ENCODE measurements around the gene SEMA3G. TPM values are rescaled to one million over a fixed set of nuclear protein-coding genes. Genes with fewer than 3 reads are reported as not detected.

The SEMA3G gene
- total RNA-seq, 1 experiment from 2014 or later = 0.32 TPM

- no peaks in the 10 kb centered on the region for H3K9me3 ChIP-seq
- H3K36me3 Mint-ChIP-seq (ENCODE audit: insufficient read depth, unreplicated experiment) = peaks cover 22% of the 10 kb centered on the region
Measured at GRCh38 chr3:52492059-52492458, 47.2 kb upstream of the SEMA3G start.

GRCh38 chr3:52490939-52491526 lies 46.1 kb upstream of the SEMA3G start:
- Mint-ChIP-seq H3K4me3 (ENCODE audit: unreplicated experiment) (no peak overlapping the region), H3K9me3 (ENCODE audit: unreplicated experiment) (no peaks in the 10 kb centered on the region), H3K4me1 (ENCODE audit: low read depth, unreplicated experiment) (no peaks in the 10 kb centered on the region), H3K27me3 (ENCODE audit: insufficient read depth, unreplicated experiment) (no peaks in the 10 kb centered on the region), H3K27ac (ENCODE audit: unreplicated experiment) (no peak overlapping the region), H3K36me3 (ENCODE audit: insufficient read depth, unreplicated experiment) (peaks cover 22% of the 10 kb centered on the region)
- intact Hi-C loops (cut with micrococcal nuclease; ENCODE audit: unreplicated experiment) = no loop called here
- Histone ChIP-seq H3K9me3 (no peaks in the 10 kb centered on the region), H3K4me3 (ENCODE audit: low read depth, low read length) (no peak overlapping the region), H3K4me1 (no peaks in the 10 kb centered on the region), H3K36me3 (ENCODE audit: control insufficient read depth, insufficient read depth, low read length) (0 out of 2 replicates have a peak, but pooled peaks cover 1% of the 10 kb centered on the region), H3K27me3 (replicated peaks; ENCODE audit: control insufficient read depth, insufficient read depth, low read length) (no peaks in the 10 kb centered on the region)
- no peak for TF ChIP-seq CTCF (IDR thresholded peaks at IDR 0.05; ENCODE audit: insufficient read depth in 1 of 2, low read depth in 1 of 2, low read length in 1 of 2, severe bottlenecking in 1 of 2, unreplicated experiment in 1 of 2)
- POLR2A ChIA-PET = no interaction called here
- DNase-seq = no peak
- BruUV-seq (replicated peaks) = no TSS peak
- CTCF ChIA-PET = interaction anchor here (0.9 kb wide), 1 partner anchor 34 kb away, joined by 3 read pairs; no protein-coding TSS in a partner anchor

More at GRCh38 chr3:52492059-52492458, 47.2 kb upstream of the SEMA3G start:
- no peaks in the 10 kb centered on the region for H3K4me1 Mint-ChIP-seq (ENCODE audit: low read depth, unreplicated experiment)
- no TSS peak for BruUV-seq (replicated peaks)
- Histone ChIP-seq H3K27me3 (replicated peaks; ENCODE audit: control insufficient read depth, insufficient read depth, low read length) (no peaks in the 10 kb centered on the region), H3K4me1 (no peaks in the 10 kb centered on the region), H3K4me3 (ENCODE audit: low read depth, low read length) (no peak overlapping the region), H3K36me3 (ENCODE audit: control insufficient read depth, insufficient read depth, low read length) (0 out of 2 replicates have a peak, but pooled peaks cover 1% of the 10 kb centered on the region)
- CTCF ChIA-PET = no interaction called here
- no peak overlapping the region for H3K27ac Mint-ChIP-seq (ENCODE audit: unreplicated experiment)
- DNase-seq = no peak
- intact Hi-C loops (cut with micrococcal nuclease; ENCODE audit: unreplicated experiment) = no loop called here
- no peaks in the 10 kb centered on the region for H3K27me3 Mint-ChIP-seq (ENCODE audit: insufficient read depth, unreplicated experiment)
- H3K9me3 Mint-ChIP-seq (ENCODE audit: unreplicated experiment) = no peaks in the 10 kb centered on the region
- POLR2A ChIA-PET = no interaction called here
- no peak for TF ChIP-seq CTCF (IDR thresholded peaks at IDR 0.05; ENCODE audit: insufficient read depth in 1 of 2, low read depth in 1 of 2, low read length in 1 of 2, severe bottlenecking in 1 of 2, unreplicated experiment in 1 of 2)
- no peak overlapping the region for H3K4me3 Mint-ChIP-seq (ENCODE audit: unreplicated experiment)

- no peak for DNase-seq
- Mint-ChIP-seq H3K36me3 (ENCODE audit: insufficient read depth, unreplicated experiment) (peaks cover 22% of the 10 kb centered on the region), H3K4me1 (ENCODE audit: low read depth, unreplicated experiment) (no peaks in the 10 kb centered on the region), H3K27me3 (ENCODE audit: insufficient read depth, unreplicated experiment) (no peaks in the 10 kb centered on the region), H3K9me3 (ENCODE audit: unreplicated experiment) (no peaks in the 10 kb centered on the region), H3K4me3 (ENCODE audit: unreplicated experiment) (no peak overlapping the region), H3K27ac (ENCODE audit: unreplicated experiment) (no peak overlapping the region)
- Histone ChIP-seq H3K4me3 (ENCODE audit: low read depth, low read length) (no peak overlapping the region), H3K4me1 (no peaks in the 10 kb centered on the region), H3K9me3 (no peaks in the 10 kb centered on the region), H3K27me3 (replicated peaks; ENCODE audit: control insufficient read depth, insufficient read depth, low read length) (no peaks in the 10 kb centered on the region), H3K36me3 (ENCODE audit: control insufficient read depth, insufficient read depth, low read length) (0 out of 2 replicates have a peak, but pooled peaks cover 1% of the 10 kb centered on the region)
- CTCF ChIA-PET = interaction anchor here (0.9 kb wide), 1 partner anchor 33 kb away, joined by 3 read pairs; no protein-coding TSS in a partner anchor
- BruUV-seq (replicated peaks) = no TSS peak
- POLR2A ChIA-PET = no interaction called here
- intact Hi-C loops (cut with micrococcal nuclease; ENCODE audit: unreplicated experiment) = no loop called here
- TF ChIP-seq CTCF (IDR thresholded peaks at IDR 0.05; ENCODE audit: insufficient read depth in 1 of 2, low read depth in 1 of 2, low read length in 1 of 2, severe bottlenecking in 1 of 2, unreplicated experiment in 1 of 2) = no peak
Measured at GRCh38 chr3:52490035-52490938, 45.4 kb upstream of the SEMA3G start.
